Measurements from ENCODE around the gene UMAD1.

DNA sequence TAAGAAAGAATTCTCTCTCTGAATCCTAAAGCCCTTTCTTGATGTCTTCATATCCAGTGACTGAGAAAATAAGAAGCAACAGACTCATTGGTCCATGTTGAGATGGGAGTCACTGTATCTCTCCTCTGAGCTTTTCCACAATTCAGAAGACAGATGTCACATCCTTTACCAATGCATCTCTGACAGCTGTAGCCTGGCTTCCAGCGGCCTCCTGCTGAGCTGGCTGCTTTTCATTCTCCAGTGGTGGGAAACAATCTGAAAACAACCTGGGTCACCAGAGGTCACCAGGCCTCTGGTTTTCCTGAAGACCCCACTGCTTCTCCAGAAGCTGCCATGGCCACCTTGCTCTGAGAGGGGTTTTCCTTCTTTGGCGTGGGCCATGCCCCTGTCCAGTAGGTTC lies 96.1 kb downstream of the UMAD1 start:
- no peak for TF ChIP-seq POLR2AphosphoS5 (IDR thresholded peaks at IDR 0.05)
- TF ChIP-seq, protein P1, sequence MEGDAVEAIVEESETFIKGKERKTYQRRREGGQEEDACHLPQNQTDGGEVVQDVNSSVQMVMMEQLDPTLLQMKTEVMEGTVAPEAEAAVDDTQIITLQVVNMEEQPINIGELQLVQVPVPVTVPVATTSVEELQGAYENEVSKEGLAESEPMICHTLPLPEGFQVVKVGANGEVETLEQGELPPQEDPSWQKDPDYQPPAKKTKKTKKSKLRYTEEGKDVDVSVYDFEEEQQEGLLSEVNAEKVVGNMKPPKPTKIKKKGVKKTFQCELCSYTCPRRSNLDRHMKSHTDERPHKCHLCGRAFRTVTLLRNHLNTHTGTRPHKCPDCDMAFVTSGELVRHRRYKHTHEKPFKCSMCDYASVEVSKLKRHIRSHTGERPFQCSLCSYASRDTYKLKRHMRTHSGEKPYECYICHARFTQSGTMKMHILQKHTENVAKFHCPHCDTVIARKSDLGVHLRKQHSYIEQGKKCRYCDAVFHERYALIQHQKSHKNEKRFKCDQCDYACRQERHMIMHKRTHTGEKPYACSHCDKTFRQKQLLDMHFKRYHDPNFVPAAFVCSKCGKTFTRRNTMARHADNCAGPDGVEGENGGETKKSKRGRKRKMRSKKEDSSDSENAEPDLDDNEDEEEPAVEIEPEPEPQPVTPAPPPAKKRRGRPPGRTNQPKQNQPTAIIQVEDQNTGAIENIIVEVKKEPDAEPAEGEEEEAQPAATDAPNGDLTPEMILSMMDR (IDR thresholded peaks at IDR 0.05) = no peak
